Stomach (tissue), 9 donors: Measurements from ENCODE around the gene CELA2B. TPM values are rescaled to one million over a fixed set of nuclear protein-coding genes. Genes with fewer than 3 reads are reported as not detected.

Experiments used
- DNase-seq, 2 donors: peaks; one replicate each; pipeline versions ENCODE4 v3.0.0 to v3.0.0-alpha.2; 2013 to 2019
- H3K27ac ChIP-seq, 5 donors: fragments of 200-600 bp in 4 of 5; sonication (generic) in 4 of 5; one replicate each; pipeline ENCODE4 v1.5.1; 2013 to 2019; ENCODE audit warnings: mild to moderate bottlenecking in 1 of 5, moderate library complexity in 1 of 5
- H3K27me3 ChIP-seq, 3 donors: fragments of 200-600 bp; sonication (generic); one replicate each; pipeline ENCODE4 v1.5.1; 2017 to 2019; ENCODE audit warnings: mixed run types in 1 of 3
- H3K36me3 ChIP-seq, 4 donors: fragments of 200-600 bp; sonication (generic); 1 replicate in 3 of 4; 2 replicates in 1 of 4; pipeline ENCODE4 v1.5.1; 2016 to 2019
- H3K4me1 ChIP-seq, 4 donors: fragments of 200-600 bp; sonication (generic); one replicate each; pipeline ENCODE4 v1.5.1; 2016 to 2019
- H3K4me3 ChIP-seq, 4 donors: fragments of 200-600 bp; sonication (generic) in 3 of 4; one replicate each; pipeline ENCODE4 v1.5.1; 2016 to 2019; ENCODE audit warnings: mild to moderate bottlenecking in 1 of 4
- H3K9me3 ChIP-seq, 4 donors: fragments of 200-600 bp; sonication (generic); one replicate each; pipeline ENCODE4 v1.5.1; 2016 to 2019
- CTCF ChIP-seq, 7 experiments: fragments of 450-650 bp in 4 of 7; fragments of 200-600 bp in 3 of 7; sonication (generic) in 3 of 7; IDR thresholded peaks; one replicate each; pipeline ENCODE4 v1.5.1; 2016 to 2019; ENCODE audit warnings: antibody characterized with exemption in 7 of 7, control low read depth in 2 of 7, mild to moderate bottlenecking in 1 of 7
- EP300 ChIP-seq: sonication (generic); formaldehyde crosslinking; IDR thresholded peaks from one replicate; pipeline ENCODE4 v1.6.1; 2017; ENCODE audit warnings: antibody characterized with exemption
- POLR2A ChIP-seq, 4 donors: fragments of 450-650 bp; IDR thresholded peaks; one replicate each; pipeline ENCODE4 v1.6.1; 2016; ENCODE audit warnings: antibody characterized with exemption in 4 of 4, control low read depth in 2 of 4, mild to moderate bottlenecking in 1 of 4, moderate library complexity in 1 of 4
- POLR2AphosphoS5 ChIP-seq, 3 donors: sonication (generic); formaldehyde crosslinking; IDR thresholded peaks; one replicate each; pipeline ENCODE4 v1.6.1; 2016; ENCODE audit warnings: antibody characterized with exemption in 3 of 3
- WGBS, 5 donors: extraction: QIAGEN DNeasy Blood & Tissue Kit in 3 of 5; methylation state at CpG; one replicate each; pipeline versions ENCODE4 v1.1.5 to v1.1.7; 2013 to 2018; 5-methylcytosine and 5-hydroxymethylcytosine counted together
- intact Hi-C: fragments of 100-400 bp; cut with DNase I; formaldehyde crosslinking; loops from one replicate; pipeline ENCODE4 v1.15.1; 2023; ENCODE audit warnings: low total_unique reads
- polyA plus RNA-seq, 3 donors: library from polyadenylated mRNA; stranded (reverse); fragments of 200-250 nt; gene quantifications; one replicate each; pipeline ENCODE4 v1.2.3, GENCODE V29; 2013
- total RNA-seq, 5 donors: library from RNA; depleted of rRNA; stranded (reverse); fragments of >200 nt; gene quantifications; one replicate each; pipeline versions ENCODE4 v1.1.0 to v1.2.3, GENCODE V29; 2014 to 2016
- donor health status: healthy with polysubstance abuse.
- donor health status: Bipolar disorder and iron deficiency.
- donor health status: healthy.

Gene CELA2B
- total and polyA plus RNA-seq, 8 donors: not detected

- intact Hi-C loops: no loop called here
- H3K36me3 ChIP-seq: peaks cover 3 to 51% (median 45%) of the 10 kb centered on the region in 4 donors
- no peaks in the 10 kb centered on the region for H3K9me3 ChIP-seq
- H3K27me3 ChIP-seq: no peaks in the 10 kb centered on the region
- TF ChIP-seq POLR2A (IDR thresholded peaks at IDR 0.05): no peak
- no peak for TF ChIP-seq CTCF (IDR thresholded peaks at IDR 0.05)
- TF ChIP-seq POLR2AphosphoS5 (IDR thresholded peaks at IDR 0.05): no peak
- no peak for TF ChIP-seq EP300
- 65 to 86% (median 78%) methylated on average over 2 of the region's 2 CpGs for WGBS, 5 donors
- DNase-seq: no peak
- H3K4me1 ChIP-seq: peaks cover 8 to 20% (median 16%) of the 10 kb centered on the region in 4 donors
- H3K4me3 ChIP-seq: no peak overlapping the region
- no peak overlapping the region for H3K27ac ChIP-seq
Observed at GRCh38 chr1:15531682-15532081, 55.8 kb downstream of the CELA2B start.

- DNase-seq: peak in 1 of 2 donors; percentile 23
- WGBS, 5 donors: 64 to 82% (median 71%) methylated on average over 6 of the region's 6 CpGs
- intact Hi-C loops: no loop called here
- H3K27ac ChIP-seq: no peak overlapping the region
- no peaks in the 10 kb centered on the region for H3K27me3 ChIP-seq
- H3K9me3 ChIP-seq: no peaks in the 10 kb centered on the region
- peaks cover 49 to 100% (median 99%) of the 10 kb centered on the region in 4 donors for H3K36me3 ChIP-seq
- TF ChIP-seq CTCF (IDR thresholded peaks at IDR 0.05) (no peak), EP300 (no peak), POLR2A (IDR thresholded peaks at IDR 0.05) (no peak), POLR2AphosphoS5 (IDR thresholded peaks at IDR 0.05) (no peak)
- no peak overlapping the region for H3K4me3 ChIP-seq
- no peaks in the 10 kb centered on the region for H3K4me1 ChIP-seq
Observed at GRCh38 chr1:15538771-15539170, 62.9 kb downstream of the CELA2B start.

GRCh38 chr1:15540186-15540585 lies 64.3 kb downstream of the CELA2B start:
- no peak overlapping the region for H3K27ac ChIP-seq
- no peak overlapping the region for H3K4me3 ChIP-seq
- peaks cover 62 to 100% (median 100%) of the 10 kb centered on the region in 4 donors for H3K36me3 ChIP-seq
- no peaks in the 10 kb centered on the region for H3K27me3 ChIP-seq
- no peaks in the 10 kb centered on the region for H3K4me1 ChIP-seq
- intact Hi-C loops: no loop called here
- TF ChIP-seq EP300: no peak
- TF ChIP-seq POLR2A (IDR thresholded peaks at IDR 0.05): no peak
- no peak for TF ChIP-seq POLR2AphosphoS5 (IDR thresholded peaks at IDR 0.05)
- no peak for TF ChIP-seq CTCF (IDR thresholded peaks at IDR 0.05)
- 91 to 94% (median 91%) methylated on average over 8 of the region's 8 CpGs for WGBS, 5 donors
- no peaks in the 10 kb centered on the region for H3K9me3 ChIP-seq
- no peak for DNase-seq

Other genes with a start within 250 kb of the CELA2B start
- 1 to 10 TPM in 2 of 5 donors, under 1 TPM in 1, not detected in 2; 0.45 to 5.1 (median 2.9) TPM for gene FHAD1, start 228.9 kb upstream of the CELA2B start, total RNA-seq
- 1 to 10 TPM in 2 of 3 donors, under 1 TPM in 1; 0.38 to 1.7 (median 1.1) TPM for gene FHAD1, start 228.9 kb upstream of the CELA2B start, polyA plus RNA-seq
- 100 to 1,000 TPM in 2 of 5 donors, 10 to 100 TPM in 3; 36.2 to 191 (median 67.0) TPM for gene EFHD2, start 66.2 kb upstream of the CELA2B start, total RNA-seq
- 100 to 1,000 TPM in 2 of 3 donors, 10 to 100 TPM in 1; 64.5 to 169 (median 101) TPM for gene EFHD2, start 66.2 kb upstream of the CELA2B start, polyA plus RNA-seq
- not detected for gene CTRC, start 37.7 kb upstream of the CELA2B start, total RNA-seq
- 1 to 10 TPM in 2 of 3 donors, under 1 TPM in 1; 0.88 to 9.8 (median 3.2) TPM for gene CTRC, start 37.7 kb upstream of the CELA2B start, polyA plus RNA-seq
- under 1 TPM in 1 of 5 donors, not detected in 4; 0.55 TPM for gene CELA2A, start 19.4 kb upstream of the CELA2B start, total RNA-seq
- gene CELA2A, start 19.4 kb upstream of the CELA2B start, polyA plus RNA-seq: 1 to 10 TPM in 2 of 3 donors, under 1 TPM in 1; 0.43 to 3.1 (median 1.6) TPM
- 100 to 1,000 TPM in 1 of 5 donors, 10 to 100 TPM in 2, 1 to 10 TPM in 2; 8.3 to 125 (median 23.9) TPM for gene CASP9, start 48.1 kb downstream of the CELA2B start, total RNA-seq
- gene CASP9, start 48.1 kb downstream of the CELA2B start, polyA plus RNA-seq: 10 to 100 TPM in 2 of 3 donors, 1 to 10 TPM in 1; 9.5 to 16.6 (median 16.0) TPM
- 10 to 100 TPM in 4 of 5 donors, 1 to 10 TPM in 1; 2.9 to 26.4 (median 21.7) TPM for gene DNAJC16, start 50.7 kb downstream of the CELA2B start, total RNA-seq
- 1 to 10 TPM; 1.8 to 3.8 (median 2.6) TPM for gene DNAJC16, start 50.7 kb downstream of the CELA2B start, polyA plus RNA-seq
- 1 to 10 TPM in 2 of 5 donors, under 1 TPM in 1, not detected in 2; 0.14 to 9.8 (median 4.6) TPM for gene AGMAT, start 108.9 kb downstream of the CELA2B start, total RNA-seq
- under 1 TPM; 0.35 to 0.56 (median 0.46) TPM for gene AGMAT, start 108.9 kb downstream of the CELA2B start, polyA plus RNA-seq
- gene DDI2, start 141.4 kb downstream of the CELA2B start, total RNA-seq: 100 to 1,000 TPM in 1 of 5 donors, 10 to 100 TPM in 4; 12.7 to 261 (median 42.8) TPM
- gene DDI2, start 141.4 kb downstream of the CELA2B start, polyA plus RNA-seq: 1 to 10 TPM; 3.1 to 5.0 (median 4.1) TPM
- 10 to 100 TPM; 22.3 to 63.0 (median 36.2) TPM for gene PLEKHM2, start 208.2 kb downstream of the CELA2B start, total RNA-seq
- gene PLEKHM2, start 208.2 kb downstream of the CELA2B start, polyA plus RNA-seq: 10 to 100 TPM; 19.3 to 33.9 (median 25.2) TPM